CD4-positive, alpha-beta T cell treated with Interferon alpha-2 for 1 hour (primary cell): Measurements from ENCODE around the gene ASXL2.
"Not testable (repeated sequence)": the region's sequence is repeated elsewhere in the genome, so short reads cannot be mapped to it uniquely, and the experiment has no call there.

ENCODE experiments used
- DNase-seq, 2 donors: peaks; one replicate each; pipeline ENCODE4 v3.0.0-alpha.2; 2020 to 2022

ASXL2 gene

GRCh38 chr2:25878361-25879132 lies at the start of gene ASXL2:
TSS of gene ASXL2 (minus strand) at chr2:25878487. CDS start at chr2:25878222, 265 bp downstream.
- peak; percentile 98 for DNase-seq

- no peak for DNase-seq
Observed at GRCh38 chr2:25926984-25927756, 48.9 kb upstream of the ASXL2 start.

DNA sequence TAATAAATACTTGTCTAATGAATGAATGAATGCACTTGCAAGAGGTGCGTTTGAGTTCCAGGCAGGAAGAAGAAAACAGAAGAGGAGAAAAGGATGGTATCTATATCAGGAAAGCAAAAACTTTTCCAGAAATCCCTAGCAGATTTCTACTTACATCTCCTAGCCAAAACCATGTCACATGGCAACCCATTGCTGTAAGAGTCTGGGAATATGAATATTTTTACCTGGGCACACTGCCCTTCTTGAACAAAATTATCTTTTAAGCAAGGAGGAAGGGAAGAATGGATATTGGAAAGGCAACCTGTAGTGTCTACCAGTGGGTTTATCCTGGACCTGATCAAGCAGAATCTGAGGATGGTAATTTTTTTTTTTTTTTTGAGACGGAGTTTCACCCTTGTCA lies 44.2 kb upstream of the ASXL2 start:
- DNase-seq: no peak

DNA sequence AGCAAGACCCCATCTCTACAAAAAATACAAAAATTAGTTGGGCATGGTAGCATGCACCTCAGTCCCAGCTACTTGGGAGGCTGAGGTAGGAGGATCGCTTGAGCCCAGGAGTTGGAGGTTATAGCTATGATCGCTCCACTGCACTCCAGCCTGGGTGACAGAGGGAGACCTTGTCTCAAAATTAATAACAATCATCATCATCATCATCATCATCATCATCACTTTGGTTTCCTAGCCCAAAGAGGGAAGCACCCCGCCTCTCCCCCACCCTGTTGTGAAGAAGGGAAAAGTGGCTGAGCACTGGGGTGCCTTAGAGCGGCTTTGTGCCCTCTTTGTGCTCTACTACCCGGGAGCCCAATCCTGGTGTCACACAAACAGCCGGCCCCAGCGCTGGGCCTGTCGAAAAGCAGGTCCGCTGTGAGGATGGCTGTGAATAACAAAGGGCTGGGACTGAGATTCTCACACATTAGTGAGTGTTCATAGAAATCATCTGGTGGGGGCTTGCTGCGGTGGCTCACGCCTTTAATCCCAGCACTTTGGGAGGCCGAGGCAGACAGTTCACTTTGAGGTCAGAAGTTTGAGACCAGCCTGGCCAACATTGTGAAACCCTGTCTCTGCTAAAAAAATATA lies 42.6 kb upstream of the ASXL2 start:
- DNase-seq: no peak

DNA sequence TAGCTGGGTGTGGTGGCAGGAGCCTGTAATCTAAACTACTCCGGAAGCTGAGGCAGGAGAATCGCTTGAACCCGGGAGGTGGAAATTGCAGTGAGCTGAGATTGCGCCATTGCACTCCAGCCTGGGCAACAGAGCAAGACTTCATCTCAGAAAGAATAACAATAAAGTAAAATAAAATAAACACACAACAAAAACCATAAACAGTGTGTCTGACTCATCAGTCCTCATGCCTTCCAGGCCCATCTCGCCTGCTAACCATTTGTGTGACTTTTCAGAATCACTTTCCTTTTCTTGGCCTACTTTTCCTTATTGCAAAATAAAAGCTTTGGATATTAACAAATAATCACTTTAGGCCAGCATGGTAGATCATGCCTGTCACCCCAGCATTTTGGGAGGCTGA lies 42.0 kb upstream of the ASXL2 start:
- no peak for DNase-seq

GRCh38 chr2:25917832-25918231 lies 39.5 kb upstream of the ASXL2 start:
- no peak for DNase-seq

DNA sequence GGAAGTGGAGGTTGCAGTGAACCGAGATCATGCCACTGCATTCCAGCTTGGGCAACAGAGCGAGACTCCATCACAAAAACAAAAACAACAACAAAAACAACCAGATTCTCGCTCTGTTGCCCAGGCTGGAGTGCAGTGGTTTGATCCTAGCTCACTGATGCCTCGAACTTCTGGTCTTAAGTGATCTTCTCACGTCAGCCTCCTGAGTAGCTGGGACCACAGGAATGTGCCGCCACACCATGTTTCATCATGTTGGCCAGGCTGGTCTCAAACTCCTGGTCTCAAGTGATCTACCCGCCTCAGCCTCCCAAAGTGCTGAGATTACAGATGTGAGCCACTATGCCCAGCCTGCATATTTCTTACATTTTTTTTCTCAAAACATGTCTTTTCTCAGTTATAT lies 39.1 kb upstream of the ASXL2 start:
- DNase-seq: not testable (repeated sequence)

- DNase-seq: peak; percentile 13 to 46
Observed at GRCh38 chr2:25915944-25916772, 37.9 kb upstream of the ASXL2 start.

DNA sequence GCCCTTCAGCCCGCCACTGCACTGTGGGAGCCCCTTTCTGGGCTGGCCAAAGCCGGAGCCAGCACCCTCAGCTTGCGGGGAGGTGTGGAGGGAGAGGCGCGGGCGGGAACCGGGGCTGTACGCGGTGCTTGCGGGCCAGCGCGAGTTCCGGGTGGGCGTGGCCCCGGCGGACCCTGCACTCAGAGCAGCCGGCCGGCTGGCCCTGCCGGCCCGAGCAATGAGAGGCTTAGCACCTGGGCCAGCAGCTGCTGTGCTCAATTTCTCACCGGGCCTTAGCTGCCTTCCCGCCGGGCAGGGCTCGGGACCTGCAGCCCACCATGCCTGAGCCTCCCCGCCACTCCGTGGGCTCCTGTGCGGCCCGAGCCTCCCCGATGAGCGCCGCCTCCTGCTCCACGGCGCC lies 37.1 kb upstream of the ASXL2 start:
- not testable (repeated sequence) for DNase-seq

DNA sequence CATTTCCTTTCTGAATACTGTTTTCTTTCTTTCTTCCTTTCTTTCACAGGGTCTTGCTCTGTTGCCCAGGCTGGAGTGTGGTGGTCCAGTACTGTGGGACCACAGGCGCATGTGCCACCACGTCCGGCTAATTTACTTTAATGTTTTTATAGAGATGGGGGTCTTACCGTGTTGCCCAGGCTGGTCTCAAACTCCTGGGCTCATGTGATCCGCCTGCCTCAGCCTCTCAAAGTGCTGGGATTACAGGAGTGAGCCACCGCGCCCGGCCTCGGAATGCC lies 35.3 kb upstream of the ASXL2 start:
- not testable (repeated sequence) for DNase-seq

DNA sequence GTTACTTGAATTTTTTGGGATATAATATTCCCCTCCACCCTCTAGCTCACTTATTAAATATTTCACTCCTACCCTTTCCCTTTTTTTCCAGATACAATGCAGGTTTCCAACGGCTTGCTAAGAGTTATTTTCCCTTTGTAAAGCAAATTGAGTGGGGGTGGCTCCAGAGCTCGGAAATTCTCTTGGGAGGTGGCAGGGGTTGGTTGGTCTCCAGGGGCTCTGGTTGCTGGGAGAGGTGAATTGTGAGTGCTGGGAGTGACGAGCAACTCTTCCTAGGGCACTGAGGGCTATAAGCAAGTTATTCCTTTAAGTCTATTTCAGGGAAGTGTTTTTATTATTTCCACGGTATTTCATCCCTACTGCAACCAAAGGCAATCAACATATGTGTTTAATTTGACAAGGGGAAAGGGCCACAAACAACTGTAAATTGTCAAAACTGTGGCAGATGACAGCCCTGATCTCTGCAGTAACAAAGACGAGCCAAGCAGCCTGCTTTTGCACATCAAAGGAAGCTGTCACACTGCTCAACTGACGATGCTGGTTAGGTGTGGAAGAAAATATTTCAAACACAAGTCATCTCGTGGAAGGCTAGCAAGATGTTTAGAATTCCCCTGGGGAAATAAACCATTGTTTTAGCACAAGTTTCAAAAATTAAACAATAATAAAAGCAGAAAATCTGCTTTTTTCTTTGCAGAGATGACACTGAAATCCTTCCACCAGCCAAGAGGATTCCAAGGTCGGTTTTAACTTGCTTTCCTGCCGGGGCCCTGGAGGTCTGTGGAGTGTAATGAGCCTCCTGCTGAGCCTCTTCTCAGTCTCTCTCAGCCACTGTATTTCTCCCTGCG lies 34.8 kb upstream of the ASXL2 start:
- no peak for DNase-seq

DNA sequence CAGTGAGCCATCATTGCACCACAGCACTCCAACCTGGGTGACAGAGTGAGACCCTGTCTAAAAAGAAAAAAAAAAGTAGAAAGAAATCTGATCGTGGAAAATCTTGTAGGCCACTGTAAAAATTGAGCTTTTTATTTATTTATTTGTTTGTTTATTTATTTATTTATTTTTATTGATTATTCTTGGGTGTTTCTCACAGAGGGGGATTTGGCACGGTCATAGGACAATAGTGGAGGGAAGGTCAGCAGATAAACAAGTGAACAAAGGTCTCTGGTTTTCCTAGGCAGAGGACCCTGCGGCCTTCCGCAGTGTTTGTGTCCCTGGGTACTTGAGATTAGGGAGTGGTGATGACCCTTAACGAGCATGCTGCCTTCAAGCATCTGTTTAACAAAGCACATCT lies 31.3 kb upstream of the ASXL2 start:
- not testable (repeated sequence) for DNase-seq

- DNase-seq: no peak
Observed at GRCh38 chr2:25905126-25905525, 26.8 kb upstream of the ASXL2 start.

DNA sequence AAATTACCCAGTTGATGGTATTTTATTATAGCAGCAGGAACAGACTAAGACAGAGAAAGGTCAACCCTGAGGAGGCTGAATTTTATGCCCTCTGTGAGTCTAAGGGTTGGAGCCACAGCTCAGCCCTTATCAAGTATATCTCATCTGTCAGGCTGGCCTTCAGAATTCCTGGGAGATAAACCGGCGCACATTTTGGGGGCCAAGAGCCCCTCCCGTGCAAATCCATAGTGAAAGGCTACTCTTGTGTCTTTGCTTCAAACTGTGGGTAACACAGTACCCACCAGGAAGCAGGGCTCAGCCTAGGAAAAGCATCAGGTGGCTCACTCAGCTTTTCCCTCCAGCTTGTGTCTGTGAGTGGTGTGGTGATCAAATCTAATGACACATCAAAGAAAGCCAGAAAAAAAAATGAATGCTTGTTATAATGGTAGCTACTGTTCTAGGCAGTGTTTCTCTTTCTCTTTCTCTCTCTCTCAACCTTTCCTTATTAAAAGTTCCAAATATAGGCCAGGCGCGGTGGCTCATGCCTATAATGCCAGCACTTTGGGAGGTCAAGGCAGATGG lies 25.0 kb upstream of the ASXL2 start:
- DNase-seq: no peak

GRCh38 chr2:25899404-25899970 lies 21.2 kb upstream of the ASXL2 start:
- DNase-seq: no peak

GRCh38 chr2:25897506-25897905 lies 19.2 kb upstream of the ASXL2 start:
- no peak for DNase-seq

DNA sequence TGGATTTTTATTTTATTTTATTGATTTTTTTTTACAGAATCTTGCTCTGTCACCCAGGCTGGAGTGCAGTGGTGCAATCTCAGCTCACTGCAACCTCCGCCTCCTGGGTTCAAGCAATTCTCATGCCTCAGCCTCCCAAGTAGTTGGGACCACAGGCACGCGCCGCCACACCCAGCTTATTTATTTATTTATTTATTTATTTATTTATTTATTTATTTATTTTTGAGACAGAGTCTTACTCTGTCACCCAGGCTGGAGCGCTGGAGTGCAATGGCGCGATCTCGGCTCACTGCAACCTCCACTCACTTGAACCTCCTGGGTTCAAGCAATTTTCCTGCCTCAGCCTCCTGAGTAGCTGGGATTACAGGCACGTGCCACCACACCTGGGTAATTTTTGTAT lies 18.0 kb upstream of the ASXL2 start:
- not testable (repeated sequence) for DNase-seq

- no peak for DNase-seq
Observed at GRCh38 chr2:25895610-25896009, 17.3 kb upstream of the ASXL2 start.

- DNase-seq: no peak
Observed at GRCh38 chr2:25895018-25895417, 16.7 kb upstream of the ASXL2 start.

GRCh38 chr2:25894135-25894830 lies 16.0 kb upstream of the ASXL2 start:
- DNase-seq: no peak

DNA sequence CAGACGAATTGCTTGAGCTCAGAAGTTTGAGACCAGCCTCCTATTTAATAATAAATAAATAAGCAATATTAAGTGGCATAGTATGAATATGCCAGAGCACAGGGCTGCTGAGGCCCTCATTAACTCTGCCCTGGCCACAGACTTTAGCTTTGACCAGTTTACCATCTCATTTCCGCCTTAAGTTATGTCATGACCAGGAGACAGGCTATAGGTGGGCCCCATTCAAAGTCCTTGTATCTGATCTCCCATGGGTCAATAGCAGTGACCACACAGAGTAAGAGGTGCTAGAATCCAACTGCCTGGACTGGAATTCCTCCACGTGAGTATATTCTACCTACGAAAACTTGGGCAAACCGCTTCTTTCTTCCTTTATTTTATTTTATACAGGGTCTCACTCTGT lies 13.4 kb upstream of the ASXL2 start:
- DNase-seq: no peak
